HL-60/S4 treated with retinoic acid at 250 ng/mL for 4 days and 3 days (cell line): ENCODE measurements around the gene ST6GAL2.

Experiments
- in situ Hi-C: fragments of 300-500 bp; cut with MboI; formaldehyde crosslinking; loops from 2 replicates; pipeline ENCODE4 v1.7.0; 2022; ENCODE audit warnings: low sequenced_read_pairs

Gene ST6GAL2

GRCh38 chr2:106830191-106830590 lies 55.8 kb downstream of the ST6GAL2 start:
- in situ Hi-C loops: no loop called here

GRCh38 chr2:106828119-106828518 lies 57.8 kb downstream of the ST6GAL2 start:
- in situ Hi-C loops: no loop called here

- in situ Hi-C loops: no loop called here
Measured at GRCh38 chr2:106827158-106827557, 58.8 kb downstream of the ST6GAL2 start.

GRCh38 chr2:106825161-106825560 lies 60.8 kb downstream of the ST6GAL2 start:
- in situ Hi-C loops: no loop called here

GRCh38 chr2:106816974-106817373 lies 69.0 kb downstream of the ST6GAL2 start:
- in situ Hi-C loops: no loop called here

GRCh38 chr2:106812841-106813240 lies 73.1 kb downstream of the ST6GAL2 start:
- in situ Hi-C loops: no loop called here

- in situ Hi-C loops: no loop called here
Measured at GRCh38 chr2:106812383-106812782, 73.6 kb downstream of the ST6GAL2 start.

GRCh38 chr2:106805716-106806115 lies 80.3 kb downstream of the ST6GAL2 start:
- in situ Hi-C loops: no loop called here

GRCh38 chr2:106804161-106804560 lies 81.8 kb downstream of the ST6GAL2 start:
- in situ Hi-C loops: no loop called here

GRCh38 chr2:106800976-106801655 lies 84.9 kb downstream of the ST6GAL2 start:
- in situ Hi-C loops: no loop called here

- in situ Hi-C loops: no loop called here
Measured at GRCh38 chr2:106800180-106800579, 85.8 kb downstream of the ST6GAL2 start.

GRCh38 chr2:106798826-106799552 lies 87.0 kb downstream of the ST6GAL2 start:
- in situ Hi-C loops: no loop called here

GRCh38 chr2:106797494-106797893 lies 88.5 kb downstream of the ST6GAL2 start:
- in situ Hi-C loops: no loop called here

GRCh38 chr2:106792671-106793070 lies 93.3 kb downstream of the ST6GAL2 start:
- in situ Hi-C loops: no loop called here

- in situ Hi-C loops: no loop called here
Measured at GRCh38 chr2:106789185-106789584, 96.8 kb downstream of the ST6GAL2 start.

- in situ Hi-C loops: no loop called here
Measured at GRCh38 chr2:106782681-106783080, 103.3 kb downstream of the ST6GAL2 start.

- in situ Hi-C loops: no loop called here
Measured at GRCh38 chr2:106781196-106781595, 104.8 kb downstream of the ST6GAL2 start.

GRCh38 chr2:106771811-106772210 lies 114.2 kb downstream of the ST6GAL2 start:
- in situ Hi-C loops: no loop called here

- in situ Hi-C loops: no loop called here
Measured at GRCh38 chr2:106770986-106771385, 115.0 kb downstream of the ST6GAL2 start.

- in situ Hi-C loops: no loop called here
Measured at GRCh38 chr2:106764614-106765013, 121.4 kb downstream of the ST6GAL2 start.

GRCh38 chr2:106759966-106760365 lies 126.0 kb downstream of the ST6GAL2 start:
- in situ Hi-C loops: no loop called here

GRCh38 chr2:106758901-106759497 lies 127.0 kb downstream of the ST6GAL2 start:
- in situ Hi-C loops: no loop called here
